Stimulated activated CD4-positive, alpha-beta T cell treated with anti-CD3 and anti-CD28 coated beads, Interleukin-15, amount 100 ng/mL, for 24 hours (primary cell): ENCODE measurements around the gene GHRHR.

Experiments
- DNase-seq: peaks from one replicate; pipeline ENCODE4 v3.0.0-alpha.2; 2020

Gene GHRHR

DNA sequence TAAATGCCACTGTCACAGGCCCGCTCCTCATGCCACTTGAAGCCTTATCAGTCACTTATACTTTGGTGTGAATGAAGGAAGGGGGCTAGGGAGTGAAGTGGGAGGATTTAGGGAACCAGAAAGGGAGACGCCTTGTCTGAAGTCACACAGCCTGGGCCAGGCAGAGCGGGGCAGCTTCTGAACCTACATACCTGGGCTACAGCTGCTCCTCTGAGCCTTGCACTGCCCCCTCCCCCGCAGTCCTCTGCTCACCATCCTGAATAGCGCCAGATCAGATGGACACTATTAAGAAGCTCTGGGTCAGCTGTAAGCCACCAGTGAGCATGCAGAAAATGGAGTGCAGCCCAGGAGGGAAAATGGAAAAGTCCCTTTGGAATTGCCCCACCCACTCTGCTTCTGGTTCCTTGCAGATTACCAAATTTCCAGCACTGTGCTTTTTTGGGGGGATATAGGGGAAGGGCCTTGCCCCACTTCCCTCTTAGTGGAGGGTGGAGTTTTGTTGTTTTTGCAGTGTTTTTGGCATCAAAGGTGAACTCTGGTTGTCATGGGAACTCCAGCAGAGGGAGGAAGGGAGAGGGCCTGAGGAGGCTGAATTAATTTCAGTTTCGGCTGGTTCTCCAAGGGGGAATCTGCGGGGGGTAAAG, 53.4 kb downstream of the GHRHR start:
- DNase-seq, result no peak

DNA sequence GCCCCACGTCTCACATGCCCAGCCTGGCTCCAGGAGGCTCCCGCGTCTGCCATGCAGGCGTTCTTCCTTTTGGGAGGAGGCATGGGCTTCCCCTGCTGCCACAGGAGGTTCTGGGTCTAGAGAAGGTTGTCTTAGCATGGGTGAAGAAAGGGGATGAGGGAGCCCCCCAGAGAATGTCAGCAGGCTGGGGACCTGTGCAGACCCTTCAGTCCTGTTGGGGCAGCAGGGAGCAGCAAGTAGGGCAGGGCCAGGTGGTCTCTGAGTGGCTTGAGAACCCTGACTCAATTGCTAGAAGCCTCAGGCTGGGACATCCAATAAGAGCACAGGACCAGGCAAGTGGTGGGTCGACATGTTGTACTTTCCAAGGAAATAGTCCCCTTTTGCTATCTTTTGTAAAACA, 54.0 kb downstream of the GHRHR start:
- DNase-seq, result no peak

- DNase-seq, result no peak
Observed at GRCh38 chr7:31019509-31019908, 55.8 kb downstream of the GHRHR start.

GRCh38 chr7:31020161-31020560, 56.4 kb downstream of the GHRHR start:
- no peak for DNase-seq

GRCh38 chr7:31020652-31021051, 56.9 kb downstream of the GHRHR start:
- DNase-seq, result no peak

- DNase-seq, result no peak
Observed at GRCh38 chr7:31022117-31022516, 58.4 kb downstream of the GHRHR start.

GRCh38 chr7:31022726-31023125, 59.0 kb downstream of the GHRHR start:
- DNase-seq, result no peak

GRCh38 chr7:31023877-31024276, 60.1 kb downstream of the GHRHR start:
- DNase-seq, result peak; percentile 11

DNA sequence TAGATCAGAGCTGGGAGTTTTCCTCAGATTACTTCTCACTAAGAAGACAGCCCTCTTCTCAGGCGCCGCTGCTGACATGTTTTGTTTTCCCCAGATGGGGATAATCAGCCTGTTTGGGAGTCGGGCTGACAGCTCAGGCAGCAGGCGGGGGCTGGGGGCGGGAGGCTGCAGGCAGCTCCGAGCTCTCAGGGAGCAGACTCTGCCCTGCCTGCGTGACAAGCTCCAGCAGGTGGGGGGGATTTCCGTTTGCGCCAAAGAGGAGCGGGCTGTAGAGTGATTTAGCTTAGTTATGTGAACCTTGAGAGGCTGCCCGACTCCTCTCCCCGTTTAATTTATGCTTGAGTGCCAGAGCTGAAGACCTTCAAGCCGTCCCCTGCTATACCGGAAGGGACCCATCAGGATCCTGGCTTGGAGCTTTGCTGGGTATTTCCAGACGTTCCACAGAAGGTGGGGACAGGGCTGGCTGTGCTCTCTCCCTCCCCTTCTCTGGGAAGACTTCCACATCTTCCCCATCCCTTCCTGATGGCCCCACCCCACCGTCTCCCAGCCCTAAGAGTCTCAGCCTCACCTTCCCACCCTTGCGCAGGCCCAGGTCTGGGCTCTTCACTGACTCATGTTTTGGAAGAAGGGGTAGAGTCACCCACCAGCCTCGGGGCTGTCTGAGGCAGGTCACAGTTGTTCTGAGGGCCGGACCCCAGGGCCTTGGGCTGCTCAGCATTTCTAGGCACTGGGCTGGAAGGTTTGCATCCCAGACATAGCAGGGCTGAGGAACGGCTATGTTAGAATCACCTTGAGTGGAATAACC, 63.6 kb downstream of the GHRHR start:
- no peak for DNase-seq

- no peak for DNase-seq
Observed at GRCh38 chr7:31028006-31028405, 64.3 kb downstream of the GHRHR start.

DNA sequence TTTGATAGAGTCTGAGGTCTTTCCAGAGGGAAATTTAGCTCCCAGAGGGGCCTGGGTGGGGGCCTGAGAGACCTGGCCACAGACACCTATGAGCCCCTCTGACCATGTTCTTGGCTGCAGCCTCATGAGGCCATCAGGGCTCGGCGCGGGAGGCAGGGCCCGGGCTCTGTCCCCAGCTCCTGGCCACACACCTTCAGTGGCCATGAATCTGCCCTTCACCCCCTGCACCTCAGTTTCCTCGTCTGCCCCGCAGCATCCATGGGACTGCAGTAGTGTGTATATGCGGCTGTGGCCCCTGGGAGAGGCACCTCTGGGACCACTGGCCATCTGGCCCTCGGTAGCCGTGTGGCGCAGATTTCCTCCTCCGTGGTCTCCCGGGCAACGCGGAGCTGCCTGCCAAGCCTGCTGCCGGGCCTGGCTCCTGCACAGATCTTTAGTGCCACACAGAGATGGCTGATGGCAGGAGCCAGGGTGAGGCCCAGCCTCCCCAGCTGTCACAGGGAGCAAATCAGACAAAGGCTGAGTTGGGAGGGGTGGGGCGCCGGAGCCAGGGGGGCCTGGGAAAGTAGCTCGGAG, 64.8 kb downstream of the GHRHR start:
- DNase-seq, result no peak
